Fibroblast of mammary gland (primary cell): ENCODE results near the gene BRD1.

Source experiments
- DNase-seq: peaks from one replicate; pipeline ENCODE4 v3.0.0-alpha.2; 2010; ENCODE audit warnings: low read depth
- H3K4me3 ChIP-seq: 2 replicates; pipeline ENCODE4 v1.5.1; 2011; ENCODE audit warnings: low read depth, mild to moderate bottlenecking, low read length, moderate library complexity; ENCODE audit not compliant: control insufficient read depth
- CTCF ChIP-seq: conservative IDR thresholded peaks from 2 replicates; pipeline ENCODE4 v1.5.1; 2011; ENCODE audit warnings: low read depth, low read length, inconsistent platforms; ENCODE audit not compliant: control insufficient read depth, insufficient read depth

Gene BRD1

DNA sequence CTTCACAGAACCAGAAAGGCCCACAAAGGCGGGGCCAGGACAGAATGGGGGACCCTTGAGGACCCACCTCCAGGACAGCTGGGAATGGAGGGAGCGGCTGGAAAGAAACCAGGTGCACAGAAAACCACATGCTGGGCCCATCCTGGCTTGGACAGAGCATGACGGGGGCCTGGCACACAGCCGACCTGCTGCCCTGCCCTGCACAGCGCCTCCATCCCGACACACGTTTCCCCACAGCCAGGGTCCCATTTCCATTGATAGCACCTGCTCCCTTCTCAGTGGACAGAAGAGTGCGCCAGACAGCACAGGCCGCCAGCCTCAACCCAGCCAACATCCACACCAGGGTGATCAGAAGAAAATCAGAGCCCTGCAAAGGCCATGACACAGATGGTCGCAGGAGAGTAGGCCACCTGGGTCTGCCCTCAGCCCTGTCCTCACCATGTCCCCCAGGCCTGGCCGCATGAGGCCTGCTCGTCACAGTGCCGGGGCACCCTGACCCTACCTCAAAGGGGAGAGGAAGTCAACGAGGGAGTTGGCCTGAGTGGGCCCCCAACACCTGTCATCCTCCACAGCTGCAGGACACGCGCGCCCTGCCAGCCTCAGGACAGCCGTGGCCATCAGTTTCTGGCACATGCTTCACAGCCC lies 28.1 kb downstream of the BRD1 start:
- DNase-seq: no peak
- no peak for TF ChIP-seq CTCF
- H3K4me3 ChIP-seq: no peak overlapping the region

- no peak for DNase-seq
- no peak overlapping the region for H3K4me3 ChIP-seq
- TF ChIP-seq CTCF: no peak
Measured at GRCh38 chr22:49798486-49799151, 29.1 kb downstream of the BRD1 start.

DNA sequence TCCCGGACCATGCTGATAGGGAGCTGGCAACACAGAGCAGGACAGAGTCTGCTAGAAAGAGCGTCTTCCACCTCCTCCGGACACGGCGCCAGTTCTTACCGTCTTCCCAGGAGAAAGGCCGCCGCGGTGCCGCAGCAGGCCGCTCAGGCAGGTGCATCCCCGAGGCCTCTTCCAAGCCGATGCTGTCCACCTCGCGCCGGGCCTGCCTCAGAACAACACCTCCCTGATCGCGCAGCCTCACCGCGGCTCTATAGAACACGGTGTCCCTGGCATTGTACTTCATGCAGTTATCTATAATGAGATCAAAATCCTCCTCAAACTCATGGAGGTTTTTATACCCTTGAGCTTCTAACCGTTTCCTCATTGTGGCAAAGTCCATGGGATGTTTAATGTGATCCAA lies 30.0 kb downstream of the BRD1 start:
- no peak overlapping the region for H3K4me3 ChIP-seq
- no peak for DNase-seq
- TF ChIP-seq CTCF: no peak

DNA sequence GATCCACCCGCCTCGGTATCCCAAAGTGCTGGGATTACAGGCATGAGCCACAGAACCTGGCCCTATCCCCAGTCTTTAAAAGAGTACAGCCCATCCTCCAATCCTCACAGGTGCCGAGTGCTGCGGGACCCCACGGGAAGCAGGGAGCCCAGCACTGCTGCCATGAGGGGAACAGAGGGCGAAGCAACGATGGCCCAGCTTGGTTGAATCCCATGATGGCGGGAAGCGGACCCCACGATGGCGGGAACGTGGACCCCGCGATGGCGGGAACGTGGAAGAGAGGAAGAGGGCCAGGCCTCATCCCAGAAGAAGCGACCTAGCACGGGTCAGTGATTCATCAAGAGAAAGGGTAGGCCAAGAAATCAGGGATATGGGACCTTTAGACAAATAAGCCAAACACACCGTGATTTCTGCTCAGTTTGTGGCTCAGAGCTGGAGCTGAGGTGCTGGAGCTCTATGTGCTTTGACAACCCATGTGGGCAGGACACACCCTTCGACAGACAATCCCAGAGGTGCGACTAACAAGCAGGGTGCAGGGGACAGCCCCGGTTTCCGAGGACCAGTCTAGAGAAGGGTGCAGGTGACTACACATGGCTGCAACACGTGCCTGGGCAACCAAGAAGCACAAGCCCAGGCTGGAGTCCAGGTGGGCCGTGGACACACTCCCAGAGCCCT lies 30.9 kb downstream of the BRD1 start:
- no peak for TF ChIP-seq CTCF
- H3K4me3 ChIP-seq: no peak overlapping the region
- DNase-seq: no peak

DNA sequence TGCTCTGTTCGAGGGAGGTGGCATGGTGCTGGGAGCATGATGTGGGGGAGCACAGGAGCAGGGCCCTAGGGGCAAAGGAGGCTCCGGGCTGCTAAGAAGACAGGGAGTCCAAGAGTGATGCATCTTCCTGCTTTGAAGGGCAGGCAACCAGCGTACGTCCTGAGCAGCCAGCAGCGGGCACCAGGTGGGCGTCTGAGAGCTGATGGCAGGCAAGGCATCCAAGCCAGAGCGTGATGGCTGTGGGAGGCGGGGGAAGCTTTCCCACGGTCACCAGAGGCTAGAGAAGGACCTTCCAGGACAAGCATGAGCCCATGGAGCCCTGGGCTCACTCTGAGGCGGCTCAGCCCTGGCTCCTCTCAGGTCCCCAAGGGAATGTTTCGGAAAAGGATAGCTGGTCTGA lies 32.2 kb downstream of the BRD1 start:
- no peak for TF ChIP-seq CTCF
- H3K4me3 ChIP-seq: no peak overlapping the region
- DNase-seq: no peak

DNA sequence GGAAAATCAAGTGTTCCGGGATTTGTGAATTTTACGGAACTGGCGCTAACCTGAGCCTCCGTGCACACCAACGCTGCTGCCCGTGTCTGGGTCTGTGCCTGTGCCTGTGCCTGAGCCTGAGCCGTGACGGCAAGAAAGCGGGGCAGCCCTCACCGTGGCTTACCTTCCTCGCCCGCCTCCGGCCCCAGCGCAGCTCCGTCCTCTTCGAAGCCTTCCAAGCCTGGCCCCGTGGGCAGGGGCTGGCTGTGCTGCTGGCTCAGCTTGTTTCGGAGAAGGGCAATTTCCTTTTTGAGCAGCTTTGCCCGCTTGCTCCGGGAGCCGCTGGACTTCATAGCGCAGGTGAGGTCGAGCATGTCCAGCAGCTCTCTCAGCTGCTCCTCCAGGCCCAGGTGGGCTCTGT lies 33.8 kb downstream of the BRD1 start:
- H3K4me3 ChIP-seq: no peak overlapping the region
- no peak for DNase-seq
- no peak for TF ChIP-seq CTCF
